WTC11 (cell line): ENCODE data around the gene TMEM59L. TPM values are rescaled to one million over a fixed set of nuclear protein-coding genes. Genes with fewer than 3 reads are reported as not detected.

ENCODE experiments used
- ATAC-seq: fragments of 200-7000 bp; cut with Tn5 transposase; 2 replicates; pipeline ENCODE4 v1.10.0; 2021; ENCODE audit warnings: mild to moderate bottlenecking, moderate library complexity
- CTCF ChIA-PET: fragments of 300-600 bp; sonication (Branson Sonifier 250); formaldehyde crosslinking; loops from one replicate; lab custom pipeline; 2021; ENCODE audit warnings: antibody characterized with exemption; lab: Charles Lee
- POLR2A ChIA-PET: fragments of 350-600 bp; sonication (Branson Sonifier 250); formaldehyde crosslinking; loops from one replicate; lab custom pipeline; 2021; ENCODE audit warnings: antibody characterized with exemption; lab: Charles Lee
- DNase-seq: peaks from one replicate; pipeline ENCODE4 v3.0.0; 2021; ENCODE audit warnings: low spot score
- H3K27ac Mint-ChIP-seq: 2 replicates; pipeline ENCODE4 v1.8.0; 2021; ENCODE audit warnings: mixed read lengths
- H3K27me3 Mint-ChIP-seq: 2 replicates; pipeline ENCODE4 v1.8.0; 2021; ENCODE audit warnings: low read depth, mild to moderate bottlenecking, moderate library complexity, mixed read lengths
- H3K36me3 Mint-ChIP-seq: 2 replicates; pipeline ENCODE4 v1.8.0; 2021; ENCODE audit warnings: mixed read lengths
- H3K4me1 Mint-ChIP-seq: 2 replicates; pipeline ENCODE4 v1.8.0; 2022; ENCODE audit warnings: mixed read lengths
- H3K4me3 Mint-ChIP-seq: 2 replicates; pipeline ENCODE4 v1.8.0; 2021; ENCODE audit warnings: mild to moderate bottlenecking, moderate library complexity, mixed read lengths
- H3K9me3 Mint-ChIP-seq: 2 replicates; pipeline ENCODE4 v1.8.0; 2021; ENCODE audit warnings: mixed read lengths
- E2F5 ChIP-seq: sonication (generic); formaldehyde crosslinking; IDR thresholded peaks from 2 replicates; pipeline ENCODE4 v1.8.1; 2022; ENCODE audit warnings: mild to moderate bottlenecking, moderate library complexity, missing genetic modification reagents
- EMX1 ChIP-seq: fragments of 250-450 bp; sonication (Bioruptor Pico); IDR thresholded peaks from 2 replicates; pipeline ENCODE4 v1.8.0; 2021; ENCODE audit warnings: mild to moderate bottlenecking
- ETV6 ChIP-seq: sonication (generic); formaldehyde crosslinking; IDR thresholded peaks from 2 replicates; pipeline ENCODE4 v1.8.1; 2022; ENCODE audit warnings: mild to moderate bottlenecking, missing genetic modification reagents
- FOXP1 ChIP-seq: sonication (generic); formaldehyde crosslinking; IDR thresholded peaks from 2 replicates; pipeline ENCODE4 v1.8.0; 2022; ENCODE audit warnings: missing genetic modification reagents, mild to moderate bottlenecking, moderate library complexity, borderline replicate concordance
- JAZF1 ChIP-seq: fragments of 250-450 bp; sonication (Bioruptor Pico); IDR thresholded peaks from 2 replicates; pipeline ENCODE4 v1.9.0; 2021; ENCODE audit warnings: moderate library complexity, mild to moderate bottlenecking, inconsistent platforms
- JUN ChIP-seq: sonication (generic); formaldehyde crosslinking; IDR thresholded peaks from 2 replicates; pipeline ENCODE4 v1.8.0; 2023; ENCODE audit warnings: mild to moderate bottlenecking, missing genetic modification reagents
- OVOL2 ChIP-seq: fragments of 250-450 bp; sonication (Bioruptor Pico); IDR thresholded peaks from 2 replicates; pipeline ENCODE4 v1.9.0; 2021; ENCODE audit warnings: mild to moderate bottlenecking, borderline replicate concordance
- SMAD3 ChIP-seq: sonication (generic); formaldehyde crosslinking; IDR thresholded peaks from 2 replicates; pipeline ENCODE4 v1.8.0; 2022; ENCODE audit warnings: missing genetic modification reagents, mild to moderate bottlenecking, borderline replicate concordance
- TEAD1 ChIP-seq: sonication (generic); formaldehyde crosslinking; IDR thresholded peaks from 2 replicates; pipeline ENCODE4 v1.8.0; 2022; ENCODE audit warnings: mild to moderate bottlenecking, missing genetic modification reagents
- USF2 ChIP-seq: sonication (generic); formaldehyde crosslinking; IDR thresholded peaks from 2 replicates; pipeline ENCODE4 v1.8.1; 2023; ENCODE audit warnings: mild to moderate bottlenecking, missing genetic modification reagents, moderate library complexity
- ZNF263 ChIP-seq: sonication (generic); formaldehyde crosslinking; IDR thresholded peaks from 2 replicates; pipeline ENCODE4 v1.8.1; 2022; ENCODE audit warnings: low read depth, mild to moderate bottlenecking, moderate library complexity, missing genetic modification reagents
- total RNA-seq: library from RNA; stranded (reverse); gene quantifications from 3 replicates; pipeline ENCODE4 v1.2.3, GENCODE V29; 2021
- TF ChIP-seq, protein P1 (sequence below): fragments of 250-450 bp; sonication (Bioruptor Pico); IDR thresholded peaks from 2 replicates; pipeline ENCODE4 v1.9.0; 2021; ENCODE audit warnings: moderate library complexity, mild to moderate bottlenecking, inconsistent platforms, borderline replicate concordance
- TF ChIP-seq, protein P2 (sequence below): sonication (generic); formaldehyde crosslinking; IDR thresholded peaks from 2 replicates; pipeline ENCODE4 v1.8.1; 2023; ENCODE audit warnings: mild to moderate bottlenecking, missing genetic modification reagents, borderline replicate concordance
- TF ChIP-seq, protein P3 (sequence below): fragments of 250-450 bp; sonication (Bioruptor Pico); IDR thresholded peaks from 2 replicates; pipeline ENCODE4 v1.8.0; 2021; ENCODE audit warnings: mild to moderate bottlenecking
- TF ChIP-seq, protein P4 (sequence below): sonication (generic); formaldehyde crosslinking; IDR thresholded peaks from 2 replicates; pipeline ENCODE4 v1.8.0; 2022; ENCODE audit warnings: mild to moderate bottlenecking, missing genetic modification reagents

TMEM59L gene
- total RNA-seq, 1 experiment from 2014 or later = 14.8 TPM

GRCh38 chr19:18618236-18618635 lies 5.6 kb downstream of the TMEM59L start (continued):
- TF ChIP-seq SMAD3 = no peak

DNA sequence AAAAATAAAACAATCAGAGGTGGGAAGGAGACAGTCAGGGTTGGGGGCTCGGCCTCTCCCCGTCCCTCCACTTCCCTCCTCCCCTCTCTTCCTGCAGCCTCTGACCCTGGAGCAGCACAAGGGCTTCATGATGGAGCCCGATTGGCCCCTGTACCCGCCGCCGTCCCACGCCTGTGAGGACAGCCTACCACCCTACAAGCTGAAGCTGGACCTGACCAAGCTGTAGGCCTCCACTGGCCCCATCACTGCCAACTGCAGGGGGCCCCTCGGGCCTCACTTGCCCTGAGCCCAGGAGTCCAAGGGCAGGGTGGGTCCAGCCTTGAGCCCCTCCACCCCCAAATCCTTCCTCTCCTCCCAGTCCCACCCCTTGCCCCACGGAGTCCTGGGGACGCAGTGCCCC lies 7.6 kb downstream of the TMEM59L start:
- ChIA-PET CTCF (no interaction called here), POLR2A (no interaction called here)
- Mint-ChIP-seq H3K27ac (no peak overlapping the region), H3K4me3 (no peak overlapping the region), H3K27me3 (peaks cover 15% of the 10 kb centered on the region), H3K36me3 (peaks cover 5% of the 10 kb centered on the region), H3K4me1 (no peaks in the 10 kb centered on the region), H3K9me3 (peaks cover 7% of the 10 kb centered on the region)
- no peak for ATAC-seq
- TF ChIP-seq E2F5 (CRISPR knock-in tag) (no peak), TEAD1 (CRISPR knock-in tag) (no peak), ETV6 (CRISPR knock-in tag) (no peak)
- TF ChIP-seq, protein P1, sequence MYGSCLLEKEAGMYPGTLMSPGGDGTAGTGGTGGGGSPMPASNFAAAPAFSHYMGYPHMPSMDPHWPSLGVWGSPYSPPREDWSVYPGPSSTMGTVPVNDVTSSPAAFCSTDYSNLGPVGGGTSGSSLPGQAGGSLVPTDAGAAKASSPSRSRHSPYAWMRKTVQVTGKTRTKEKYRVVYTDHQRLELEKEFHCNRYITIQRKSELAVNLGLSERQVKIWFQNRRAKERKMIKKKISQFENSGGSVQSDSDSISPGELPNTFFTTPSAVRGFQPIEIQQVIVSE (CRISPR knock-in tag) = no peak
- TF ChIP-seq, protein P2, sequence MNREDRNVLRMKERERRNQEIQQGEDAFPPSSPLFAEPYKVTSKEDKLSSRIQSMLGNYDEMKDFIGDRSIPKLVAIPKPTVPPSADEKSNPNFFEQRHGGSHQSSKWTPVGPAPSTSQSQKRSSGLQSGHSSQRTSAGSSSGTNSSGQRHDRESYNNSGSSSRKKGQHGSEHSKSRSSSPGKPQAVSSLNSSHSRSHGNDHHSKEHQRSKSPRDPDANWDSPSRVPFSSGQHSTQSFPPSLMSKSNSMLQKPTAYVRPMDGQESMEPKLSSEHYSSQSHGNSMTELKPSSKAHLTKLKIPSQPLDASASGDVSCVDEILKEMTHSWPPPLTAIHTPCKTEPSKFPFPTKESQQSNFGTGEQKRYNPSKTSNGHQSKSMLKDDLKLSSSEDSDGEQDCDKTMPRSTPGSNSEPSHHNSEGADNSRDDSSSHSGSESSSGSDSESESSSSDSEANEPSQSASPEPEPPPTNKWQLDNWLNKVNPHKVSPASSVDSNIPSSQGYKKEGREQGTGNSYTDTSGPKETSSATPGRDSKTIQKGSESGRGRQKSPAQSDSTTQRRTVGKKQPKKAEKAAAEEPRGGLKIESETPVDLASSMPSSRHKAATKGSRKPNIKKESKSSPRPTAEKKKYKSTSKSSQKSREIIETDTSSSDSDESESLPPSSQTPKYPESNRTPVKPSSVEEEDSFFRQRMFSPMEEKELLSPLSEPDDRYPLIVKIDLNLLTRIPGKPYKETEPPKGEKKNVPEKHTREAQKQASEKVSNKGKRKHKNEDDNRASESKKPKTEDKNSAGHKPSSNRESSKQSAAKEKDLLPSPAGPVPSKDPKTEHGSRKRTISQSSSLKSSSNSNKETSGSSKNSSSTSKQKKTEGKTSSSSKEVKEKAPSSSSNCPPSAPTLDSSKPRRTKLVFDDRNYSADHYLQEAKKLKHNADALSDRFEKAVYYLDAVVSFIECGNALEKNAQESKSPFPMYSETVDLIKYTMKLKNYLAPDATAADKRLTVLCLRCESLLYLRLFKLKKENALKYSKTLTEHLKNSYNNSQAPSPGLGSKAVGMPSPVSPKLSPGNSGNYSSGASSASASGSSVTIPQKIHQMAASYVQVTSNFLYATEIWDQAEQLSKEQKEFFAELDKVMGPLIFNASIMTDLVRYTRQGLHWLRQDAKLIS = no peak
- no peak for DNase-seq

DNA sequence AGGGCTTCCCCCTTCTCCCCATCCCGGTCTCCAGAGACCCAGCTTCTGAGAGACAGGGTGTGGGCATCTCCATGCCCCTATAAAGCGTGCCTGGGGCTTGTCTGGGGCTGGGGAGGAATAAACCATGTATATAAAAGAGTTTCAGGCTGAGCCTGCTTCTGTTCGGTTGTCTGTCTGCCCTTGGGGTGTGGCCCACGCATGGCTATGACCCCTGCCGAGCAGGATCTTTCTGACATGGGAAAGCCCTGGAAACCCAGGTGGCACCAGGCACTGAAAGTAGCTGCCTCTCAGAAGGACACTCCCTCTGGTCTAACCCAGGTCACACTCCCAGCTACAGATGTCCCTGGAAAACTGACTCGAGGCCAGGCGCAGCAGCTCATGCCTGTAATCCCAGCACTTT lies 8.2 kb downstream of the TMEM59L start:
- no peak for ATAC-seq
- H3K9me3 Mint-ChIP-seq = peaks cover 7% of the 10 kb centered on the region
- CTCF ChIA-PET = interaction anchor here (0.7 to 0.9 kb wide), 3 partner anchors 14 to 169 kb away, joined by 3 to 4 read pairs (median 3); no protein-coding TSS in a partner anchor
- H3K36me3 Mint-ChIP-seq = peaks cover 5% of the 10 kb centered on the region
- TF ChIP-seq EMX1 (CRISPR knock-in tag) (no peak), JUN (CRISPR knock-in tag) (no peak), FOXP1 (CRISPR knock-in tag) (no peak), JAZF1 (CRISPR knock-in tag) (no peak), ZNF263 (CRISPR knock-in tag) (no peak), OVOL2 (CRISPR knock-in tag) (no peak), USF2 (CRISPR knock-in tag) (no peak)
- TF ChIP-seq, protein P3, sequence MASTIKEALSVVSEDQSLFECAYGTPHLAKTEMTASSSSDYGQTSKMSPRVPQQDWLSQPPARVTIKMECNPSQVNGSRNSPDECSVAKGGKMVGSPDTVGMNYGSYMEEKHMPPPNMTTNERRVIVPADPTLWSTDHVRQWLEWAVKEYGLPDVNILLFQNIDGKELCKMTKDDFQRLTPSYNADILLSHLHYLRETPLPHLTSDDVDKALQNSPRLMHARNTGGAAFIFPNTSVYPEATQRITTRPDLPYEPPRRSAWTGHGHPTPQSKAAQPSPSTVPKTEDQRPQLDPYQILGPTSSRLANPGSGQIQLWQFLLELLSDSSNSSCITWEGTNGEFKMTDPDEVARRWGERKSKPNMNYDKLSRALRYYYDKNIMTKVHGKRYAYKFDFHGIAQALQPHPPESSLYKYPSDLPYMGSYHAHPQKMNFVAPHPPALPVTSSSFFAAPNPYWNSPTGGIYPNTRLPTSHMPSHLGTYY (CRISPR knock-in tag) = no peak
- TF ChIP-seq, protein P4, sequence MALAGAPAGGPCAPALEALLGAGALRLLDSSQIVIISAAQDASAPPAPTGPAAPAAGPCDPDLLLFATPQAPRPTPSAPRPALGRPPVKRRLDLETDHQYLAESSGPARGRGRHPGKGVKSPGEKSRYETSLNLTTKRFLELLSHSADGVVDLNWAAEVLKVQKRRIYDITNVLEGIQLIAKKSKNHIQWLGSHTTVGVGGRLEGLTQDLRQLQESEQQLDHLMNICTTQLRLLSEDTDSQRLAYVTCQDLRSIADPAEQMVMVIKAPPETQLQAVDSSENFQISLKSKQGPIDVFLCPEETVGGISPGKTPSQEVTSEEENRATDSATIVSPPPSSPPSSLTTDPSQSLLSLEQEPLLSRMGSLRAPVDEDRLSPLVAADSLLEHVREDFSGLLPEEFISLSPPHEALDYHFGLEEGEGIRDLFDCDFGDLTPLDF (CRISPR knock-in tag) = no peak
- H3K27ac Mint-ChIP-seq = no peak overlapping the region
- no peak for DNase-seq
- POLR2A ChIA-PET = interaction anchor here (1.5 kb wide), 1 partner anchor 8 kb away, joined by 7 read pairs; the partner anchor contains the start of gene TMEM59L
- no peak overlapping the region for H3K4me3 Mint-ChIP-seq
- H3K4me1 Mint-ChIP-seq = no peaks in the 10 kb centered on the region
- peaks cover 9% of the 10 kb centered on the region for H3K27me3 Mint-ChIP-seq
